HEK293 (cell line): Measurements from ENCODE around the gene RNF123.

Experiments
- CTCF ChIA-PET: fragments of 350-600 bp; formaldehyde crosslinking; extraction: SDS; loops from one replicate; lab custom pipeline; 2021; ENCODE audit warnings: antibody characterized with exemption; lab: Yijun Ruan, JAX
- POLR2A ChIA-PET: fragments of 300-600 bp; formaldehyde crosslinking; extraction: SDS; loops from one replicate; lab custom pipeline; 2020; ENCODE audit warnings: antibody characterized with exemption, inconsistent platforms; lab: Yijun Ruan, JAX
- H3K27ac ChIP-seq: fragments of 200-500 bp; sonication (Bioruptor generic); 2 replicates; pipeline ENCODE4 v1.5.1; 2014; ENCODE audit warnings: low read depth, low read length, control low read depth, inconsistent platforms; ENCODE audit errors: extremely low read depth
- H3K36me3 ChIP-seq, 2 experiments: fragments of 200-500 bp in 1 of 2; sonication (Bioruptor generic) in 1 of 2; 1 replicate in 1 of 2; 2 replicates in 1 of 2; pipeline ENCODE4 v1.5.1; 2014 to 2017; ENCODE audit warnings: inconsistent platforms in 2 of 2, low read length in 2 of 2; ENCODE audit not compliant: control insufficient read depth in 2 of 2, insufficient read depth in 1 of 2
- H3K4me1 ChIP-seq: fragments of 200-500 bp; sonication (Bioruptor generic); 2 replicates; pipeline ENCODE4 v1.5.1; 2014; ENCODE audit warnings: mild to moderate bottlenecking, low read length, inconsistent platforms; ENCODE audit not compliant: control insufficient read depth, insufficient read depth
- H3K4me3 ChIP-seq: 2 replicates; pipeline ENCODE4 v1.5.1; 2011; ENCODE audit warnings: low read depth, mild to moderate bottlenecking, control low read depth, low read length, moderate library complexity
- H3K9me3 ChIP-seq: fragments of 200-500 bp; sonication (Bioruptor generic); 2 replicates; pipeline ENCODE4 v1.5.1; 2014; ENCODE audit warnings: low read depth, low read length, inconsistent platforms; ENCODE audit not compliant: control insufficient read depth, insufficient read depth
- GLI2 ChIP-seq: fragments of 450-650 bp; formaldehyde crosslinking; IDR thresholded peaks from 2 replicates; pipeline ENCODE4; 2017; ENCODE audit warnings: missing biosample characterization, missing genetic modification characterization, low read depth, borderline replicate concordance
- KLF10 ChIP-seq: fragments of 450-650 bp; IDR thresholded peaks from 2 replicates; pipeline ENCODE4 v1.5.1; 2018; ENCODE audit warnings: missing biosample characterization, mild to moderate bottlenecking, missing genetic modification characterization
- REPIN1 ChIP-seq: fragments of 450-650 bp; formaldehyde crosslinking; IDR thresholded peaks from 2 replicates; pipeline ENCODE4 v1.5.1; 2017; ENCODE audit warnings: missing biosample characterization, missing genetic modification characterization, low read depth
- SP3 ChIP-seq: fragments of 450-650 bp; formaldehyde crosslinking; IDR thresholded peaks from 2 replicates; pipeline ENCODE4 v1.5.1; 2016; ENCODE audit warnings: missing biosample characterization, missing genetic modification characterization
- TCF7L2 ChIP-seq: IDR thresholded peaks from 2 replicates; pipeline ENCODE4 v1.6.1; 2011; ENCODE audit warnings: low read depth, mild to moderate bottlenecking, inconsistent platforms, low read length, moderate library complexity, borderline replicate concordance
- ZIC2 ChIP-seq: fragments of 450-650 bp; formaldehyde crosslinking; IDR thresholded peaks from 2 replicates; pipeline ENCODE4 v1.5.1; 2016; ENCODE audit warnings: missing biosample characterization, missing genetic modification characterization
- ZNF155 ChIP-seq: fragments of 450-650 bp; formaldehyde crosslinking; IDR thresholded peaks from 2 replicates; pipeline ENCODE4 v1.5.1; 2016; ENCODE audit warnings: missing biosample characterization, missing genetic modification characterization
- ZNF157 ChIP-seq: fragments of 450-650 bp; formaldehyde crosslinking; IDR thresholded peaks from 2 replicates; pipeline ENCODE4 v1.5.1; 2016; ENCODE audit warnings: missing biosample characterization, missing genetic modification characterization
- ZNF19 ChIP-seq: fragments of 450-650 bp; formaldehyde crosslinking; IDR thresholded peaks from 2 replicates; pipeline ENCODE4; 2016; ENCODE audit warnings: missing biosample characterization, missing genetic modification characterization, low read depth
- ZNF341 ChIP-seq: fragments of 450-650 bp; formaldehyde crosslinking; IDR thresholded peaks from 2 replicates; pipeline ENCODE4; 2016; ENCODE audit warnings: low read depth, missing biosample characterization, missing genetic modification characterization
- ZNF518A ChIP-seq: fragments of 450-650 bp; formaldehyde crosslinking; conservative IDR thresholded peaks from 2 replicates; pipeline ENCODE4 v1.5.1; 2016; ENCODE audit warnings: low read depth, missing biosample characterization, missing genetic modification characterization
- ZNF585B ChIP-seq: fragments of 450-650 bp; formaldehyde crosslinking; IDR thresholded peaks from 2 replicates; pipeline ENCODE4 v1.5.1; 2016; ENCODE audit warnings: missing biosample characterization, missing genetic modification characterization
- ZNF677 ChIP-seq: fragments of 450-650 bp; IDR thresholded peaks from 2 replicates; pipeline ENCODE4 v1.5.0; 2018; ENCODE audit warnings: missing biosample characterization, mild to moderate bottlenecking, missing genetic modification characterization, moderate library complexity
- ZSCAN18 ChIP-seq: fragments of 450-650 bp; formaldehyde crosslinking; IDR thresholded peaks from 2 replicates; pipeline ENCODE4 v1.5.1; 2016; ENCODE audit warnings: missing biosample characterization, missing genetic modification characterization
- ZSCAN5A ChIP-seq: fragments of 450-650 bp; formaldehyde crosslinking; IDR thresholded peaks from 2 replicates; pipeline ENCODE4 v1.5.1; 2016; ENCODE audit warnings: missing biosample characterization, missing genetic modification characterization
- TF ChIP-seq, protein P1 (sequence below): fragments of 450-650 bp; formaldehyde crosslinking; IDR thresholded peaks from 2 replicates; pipeline ENCODE4 v1.5.1; 2016; ENCODE audit warnings: missing biosample characterization, missing genetic modification characterization
- TF ChIP-seq, protein P2 (sequence below): fragments of 450-650 bp; formaldehyde crosslinking; IDR thresholded peaks from 2 replicates; pipeline ENCODE4 v1.5.1; 2016; ENCODE audit warnings: missing biosample characterization, missing genetic modification characterization
- TF ChIP-seq, protein P3 (sequence below): fragments of 450-650 bp; formaldehyde crosslinking; IDR thresholded peaks from 2 replicates; pipeline ENCODE4 v1.5.1; 2016; ENCODE audit warnings: missing biosample characterization, missing genetic modification characterization

RNF123 gene

DNA sequence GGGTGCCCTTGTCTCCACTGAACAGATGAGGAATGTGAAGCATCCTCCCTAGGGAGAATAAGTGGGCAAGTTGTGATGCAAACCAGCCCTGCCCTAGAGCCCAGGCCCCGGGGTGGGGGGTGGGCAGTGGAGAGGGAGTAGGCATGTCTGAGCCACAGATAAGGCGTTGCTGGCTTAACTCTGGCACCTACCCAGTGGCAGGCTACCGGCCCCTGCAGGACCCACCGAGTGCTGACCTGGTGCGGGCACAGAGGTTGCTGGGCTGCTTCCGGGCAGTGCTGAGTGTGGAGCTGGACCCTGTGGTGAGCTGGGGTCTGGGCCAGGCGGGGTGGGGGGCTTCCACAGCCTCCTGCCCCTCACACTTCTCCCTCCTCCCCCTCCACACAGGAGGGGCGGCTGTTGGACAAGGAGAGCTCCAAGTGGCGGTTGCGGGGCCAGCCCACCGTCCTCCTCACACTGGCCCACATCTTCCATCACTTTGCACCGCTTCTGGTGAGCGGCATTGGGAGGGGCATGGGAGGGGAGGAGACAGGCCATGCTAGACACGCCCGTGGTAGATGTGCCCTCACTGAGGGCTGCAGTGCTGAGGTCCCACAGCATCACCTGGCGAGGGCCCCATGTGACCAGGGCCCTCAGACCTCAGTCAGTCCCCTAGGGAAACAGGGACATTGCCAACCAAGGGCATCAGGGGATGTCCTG lies 10.1 kb downstream of the RNF123 start:
- Histone ChIP-seq H3K4me1 (no peaks in the 10 kb centered on the region), H3K4me3 (no peak overlapping the region), H3K36me3 (peaks cover 0 to 75% of the 10 kb centered on the region in 2 experiments; a peak in 1 of 3 replicates), H3K9me3 (no peaks in the 10 kb centered on the region), H3K27ac (no peak overlapping the region)
- no peak for TF ChIP-seq TCF7L2
- no peak for TF ChIP-seq ZNF341 (tag by site-specific recombination)
- TF ChIP-seq, protein P1, sequence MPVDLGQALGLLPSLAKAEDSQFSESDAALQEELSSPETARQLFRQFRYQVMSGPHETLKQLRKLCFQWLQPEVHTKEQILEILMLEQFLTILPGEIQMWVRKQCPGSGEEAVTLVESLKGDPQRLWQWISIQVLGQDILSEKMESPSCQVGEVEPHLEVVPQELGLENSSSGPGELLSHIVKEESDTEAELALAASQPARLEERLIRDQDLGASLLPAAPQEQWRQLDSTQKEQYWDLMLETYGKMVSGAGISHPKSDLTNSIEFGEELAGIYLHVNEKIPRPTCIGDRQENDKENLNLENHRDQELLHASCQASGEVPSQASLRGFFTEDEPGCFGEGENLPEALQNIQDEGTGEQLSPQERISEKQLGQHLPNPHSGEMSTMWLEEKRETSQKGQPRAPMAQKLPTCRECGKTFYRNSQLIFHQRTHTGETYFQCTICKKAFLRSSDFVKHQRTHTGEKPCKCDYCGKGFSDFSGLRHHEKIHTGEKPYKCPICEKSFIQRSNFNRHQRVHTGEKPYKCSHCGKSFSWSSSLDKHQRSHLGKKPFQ (tag by site-specific recombination) = no peak
- CTCF ChIA-PET = interaction anchor here (3.4 kb wide), 1 partner anchor 160 kb away, joined by 17 read pairs; no protein-coding TSS in a partner anchor
- POLR2A ChIA-PET = no interaction called here

GRCh38 chr3:49700014-49700413 lies 10.7 kb downstream of the RNF123 start:
- no peak overlapping the region for H3K27ac ChIP-seq
- no peak overlapping the region for H3K4me3 ChIP-seq
- ChIA-PET CTCF (interaction anchor here (0.6 to 3.4 kb wide), 2 partner anchors 28 to 160 kb away, joined by 4 to 17 read pairs; no protein-coding TSS in a partner anchor), POLR2A (no interaction called here)
- H3K9me3 ChIP-seq = no peaks in the 10 kb centered on the region
- H3K4me1 ChIP-seq = no peaks in the 10 kb centered on the region
- peaks cover 0 to 80% of the 10 kb centered on the region in 2 experiments; a peak in 1 of 3 replicates for H3K36me3 ChIP-seq
- TF ChIP-seq, protein P2, sequence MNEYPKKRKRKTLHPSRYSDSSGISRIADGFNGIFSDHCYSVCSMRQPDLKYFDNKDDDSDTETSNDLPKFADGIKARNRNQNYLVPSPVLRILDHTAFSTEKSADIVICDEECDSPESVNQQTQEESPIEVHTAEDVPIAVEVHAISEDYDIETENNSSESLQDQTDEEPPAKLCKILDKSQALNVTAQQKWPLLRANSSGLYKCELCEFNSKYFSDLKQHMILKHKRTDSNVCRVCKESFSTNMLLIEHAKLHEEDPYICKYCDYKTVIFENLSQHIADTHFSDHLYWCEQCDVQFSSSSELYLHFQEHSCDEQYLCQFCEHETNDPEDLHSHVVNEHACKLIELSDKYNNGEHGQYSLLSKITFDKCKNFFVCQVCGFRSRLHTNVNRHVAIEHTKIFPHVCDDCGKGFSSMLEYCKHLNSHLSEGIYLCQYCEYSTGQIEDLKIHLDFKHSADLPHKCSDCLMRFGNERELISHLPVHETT (tag by site-specific recombination) = no peak
- TF ChIP-seq ZNF19 (tag by site-specific recombination) (no peak), ZNF677 (no peak), ZSCAN18 (tag by site-specific recombination) (no peak), ZNF585B (tag by site-specific recombination) (no peak), REPIN1 (no peak), ZSCAN5A (tag by site-specific recombination) (no peak), ZNF157 (tag by site-specific recombination) (no peak), ZNF155 (no peak), ZIC2 (tag by site-specific recombination) (no peak), SP3 (tag by site-specific recombination) (no peak), ZNF518A (tag by site-specific recombination) (no peak), KLF10 (tag by site-specific recombination) (no peak), GLI2 (tag by site-specific recombination) (no peak)
- TF ChIP-seq, protein P3, sequence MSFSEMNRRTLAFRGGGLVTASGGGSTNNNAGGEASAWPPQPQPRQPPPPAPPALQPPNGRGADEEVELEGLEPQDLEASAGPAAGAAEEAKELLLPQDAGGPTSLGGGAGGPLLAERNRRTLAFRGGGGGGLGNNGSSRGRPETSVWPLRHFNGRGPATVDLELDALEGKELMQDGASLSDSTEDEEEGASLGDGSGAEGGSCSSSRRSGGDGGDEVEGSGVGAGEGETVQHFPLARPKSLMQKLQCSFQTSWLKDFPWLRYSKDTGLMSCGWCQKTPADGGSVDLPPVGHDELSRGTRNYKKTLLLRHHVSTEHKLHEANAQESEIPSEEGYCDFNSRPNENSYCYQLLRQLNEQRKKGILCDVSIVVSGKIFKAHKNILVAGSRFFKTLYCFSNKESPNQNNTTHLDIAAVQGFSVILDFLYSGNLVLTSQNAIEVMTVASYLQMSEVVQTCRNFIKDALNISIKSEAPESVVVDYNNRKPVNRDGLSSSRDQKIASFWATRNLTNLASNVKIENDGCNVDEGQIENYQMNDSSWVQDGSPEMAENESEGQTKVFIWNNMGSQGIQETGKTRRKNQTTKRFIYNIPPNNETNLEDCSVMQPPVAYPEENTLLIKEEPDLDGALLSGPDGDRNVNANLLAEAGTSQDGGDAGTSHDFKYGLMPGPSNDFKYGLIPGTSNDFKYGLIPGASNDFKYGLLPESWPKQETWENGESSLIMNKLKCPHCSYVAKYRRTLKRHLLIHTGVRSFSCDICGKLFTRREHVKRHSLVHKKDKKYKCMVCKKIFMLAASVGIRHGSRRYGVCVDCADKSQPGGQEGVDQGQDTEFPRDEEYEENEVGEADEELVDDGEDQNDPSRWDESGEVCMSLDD (tag by site-specific recombination) = no peak
